Brain pericyte (primary cell): ENCODE data around the gene HBS1L.
"Not testable (repeated sequence)": the region's sequence is repeated elsewhere in the genome, so short reads cannot be mapped to it uniquely, and the experiment has no call there.

Experiments
- DNase-seq: peaks from one replicate; pipeline ENCODE4 v3.0.0-alpha.2; 2012; ENCODE audit warnings: low read depth, low spot score

The HBS1L gene

DNA sequence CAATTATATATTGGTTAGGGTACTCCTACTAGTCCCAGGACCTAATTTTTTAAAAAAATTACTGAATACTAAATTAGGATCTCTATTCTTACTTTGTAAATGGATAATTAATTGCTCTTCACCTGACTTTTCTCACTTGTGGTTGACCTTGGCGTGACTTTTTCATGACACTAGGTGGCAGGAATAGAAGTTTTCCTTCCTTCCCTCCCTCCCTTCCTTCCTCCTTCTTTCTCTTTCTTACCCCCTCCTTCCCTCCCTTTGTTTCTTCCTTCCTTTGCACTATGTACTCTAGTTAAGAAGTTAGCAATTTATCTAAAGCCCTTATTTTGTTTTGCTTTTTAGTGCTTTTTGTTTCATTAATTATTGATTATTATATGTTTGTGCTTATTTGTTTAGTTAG lies 20.4 kb upstream of the HBS1L start:
- no peak for DNase-seq

DNA sequence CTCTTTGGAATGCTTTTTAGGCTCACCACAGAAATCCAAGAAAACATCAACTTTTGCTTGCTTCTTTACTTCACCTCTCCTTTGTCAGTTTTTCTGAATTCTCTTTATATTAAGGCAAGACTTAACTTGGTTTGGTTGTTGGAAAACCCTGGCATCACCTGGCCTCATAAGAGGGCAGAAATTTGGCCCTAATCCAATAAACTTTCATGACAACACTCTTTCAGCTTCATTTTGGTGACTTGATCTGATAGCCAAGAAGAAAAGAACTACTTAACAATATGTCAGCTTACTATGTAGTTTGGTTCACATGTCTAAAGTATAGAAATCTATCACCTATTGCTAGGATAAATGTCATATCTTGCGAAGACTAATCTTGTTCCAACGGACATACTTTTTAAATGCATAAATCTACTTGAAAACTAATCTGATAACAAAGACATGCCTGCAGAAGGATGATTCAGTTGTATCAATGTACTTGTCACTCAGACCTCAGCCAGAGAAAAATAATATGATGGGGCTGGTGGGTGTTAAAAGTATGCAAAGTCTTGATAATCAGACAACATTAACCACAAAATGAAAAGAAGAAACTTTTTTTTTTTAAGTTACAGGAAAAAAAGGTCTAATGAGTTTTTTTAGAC lies 19.3 kb upstream of the HBS1L start:
- no peak for DNase-seq

DNA sequence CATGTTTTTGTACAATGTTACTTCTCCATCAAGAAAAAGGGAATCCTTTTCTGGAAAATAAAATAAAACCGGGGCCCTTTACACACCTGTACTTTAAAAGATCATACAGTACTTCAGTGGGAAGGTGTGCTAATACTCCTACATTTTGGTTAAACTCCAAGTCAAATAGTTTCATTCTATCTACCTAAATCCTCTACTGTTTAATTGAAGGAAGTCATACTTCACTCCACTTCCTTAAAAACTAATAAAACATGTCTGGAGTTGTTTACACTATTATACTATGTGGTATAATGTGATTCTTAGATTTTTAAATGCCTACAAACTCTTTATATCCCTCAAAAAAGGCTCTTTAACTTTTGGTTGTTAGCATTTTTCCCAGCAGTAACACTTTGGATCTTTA lies 18.6 kb upstream of the HBS1L start:
- no peak for DNase-seq

DNA sequence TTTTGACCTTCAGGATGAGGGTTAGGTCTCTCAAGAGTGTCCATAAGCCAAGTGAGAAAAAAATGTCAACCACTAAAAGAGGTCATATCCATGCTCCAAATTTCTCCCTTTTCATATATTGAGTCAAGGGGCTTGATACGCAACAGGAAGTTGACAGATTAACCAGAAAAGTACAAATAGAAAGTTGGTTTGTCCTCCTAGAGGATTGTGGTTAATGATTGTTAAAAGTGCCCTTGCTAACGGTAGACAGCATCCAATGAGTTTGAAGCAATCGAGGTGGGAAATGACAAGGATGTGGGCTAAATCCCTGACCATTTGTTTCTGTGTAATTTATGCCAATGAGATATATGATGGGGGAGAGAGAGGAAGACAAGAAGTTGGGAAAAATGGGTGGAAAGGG lies 18.1 kb upstream of the HBS1L start:
- DNase-seq = no peak

DNA sequence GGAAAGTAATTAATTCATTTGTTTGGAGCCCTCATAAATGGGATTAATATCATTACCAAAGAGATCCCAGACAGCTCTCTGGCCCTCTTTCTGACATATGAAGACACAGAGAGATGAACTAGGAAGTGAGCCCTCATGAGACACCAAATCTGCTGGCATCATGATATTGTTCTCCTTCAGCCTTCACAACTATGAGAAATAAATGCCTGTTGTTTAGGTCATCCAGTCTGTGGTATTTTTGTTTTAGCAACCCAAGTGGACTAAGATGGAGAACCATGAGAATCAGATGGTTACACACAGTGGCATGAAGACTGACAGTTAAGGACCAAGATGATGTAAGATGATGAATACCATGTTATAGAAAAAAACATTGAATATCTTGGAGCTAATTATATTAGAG lies 16.9 kb upstream of the HBS1L start:
- no peak for DNase-seq

DNA sequence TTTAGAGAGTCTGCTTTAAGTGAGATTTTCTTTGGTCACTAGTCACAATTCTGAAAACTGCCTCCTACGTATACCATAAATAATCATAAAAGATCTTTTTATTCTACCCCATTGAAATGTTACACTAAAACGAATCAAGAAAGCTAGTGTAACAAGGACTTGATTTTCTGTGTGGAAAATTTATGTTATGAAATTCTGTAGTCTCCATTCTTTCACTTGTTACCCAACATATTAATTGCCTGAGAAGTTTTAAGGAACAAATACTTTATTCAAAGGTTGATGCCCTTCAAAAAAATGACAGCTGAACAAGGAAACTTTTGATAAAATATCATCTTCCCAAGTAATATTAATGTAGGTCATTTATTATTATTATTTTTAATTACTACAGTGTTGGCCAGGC lies 13.3 kb upstream of the HBS1L start:
- DNase-seq = no peak

DNA sequence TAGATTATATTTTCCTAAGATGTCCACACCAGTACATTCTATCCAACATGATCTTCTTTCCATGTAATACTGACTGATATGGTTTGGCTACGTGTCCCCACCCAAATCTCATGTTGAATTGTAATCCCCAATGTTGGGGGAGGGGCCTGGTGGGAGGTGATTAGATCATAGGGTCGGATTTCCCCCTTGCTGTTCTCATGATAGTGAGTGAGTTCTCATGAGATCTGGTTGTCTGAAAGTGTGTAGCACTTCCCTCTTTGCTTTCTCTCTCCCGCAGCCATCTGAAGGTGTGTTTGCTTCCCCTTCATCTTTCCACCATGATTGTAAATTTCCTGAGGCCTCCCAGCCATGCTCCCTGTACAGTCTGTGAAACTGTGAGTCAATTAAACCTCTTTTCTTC lies 12.2 kb upstream of the HBS1L start:
- no peak for DNase-seq

DNA sequence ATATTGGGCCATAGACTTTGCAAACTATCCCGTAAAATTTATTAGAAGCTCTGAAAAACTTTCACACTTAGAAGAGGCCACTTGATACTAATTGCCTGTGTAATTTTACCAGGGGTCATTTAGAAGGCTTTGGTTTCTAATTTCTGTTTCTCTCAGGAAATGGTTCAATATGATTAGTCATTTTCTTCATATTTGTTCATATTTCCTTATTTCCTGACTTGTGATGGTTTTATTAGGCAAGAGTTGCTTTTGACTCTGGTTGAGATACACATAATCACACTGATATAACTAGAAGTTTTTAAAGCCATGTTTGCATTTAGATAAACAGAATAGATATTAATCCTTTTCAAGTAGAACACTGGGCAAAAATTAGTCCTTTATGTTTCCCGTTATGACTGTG lies 11.8 kb upstream of the HBS1L start:
- no peak for DNase-seq

DNA sequence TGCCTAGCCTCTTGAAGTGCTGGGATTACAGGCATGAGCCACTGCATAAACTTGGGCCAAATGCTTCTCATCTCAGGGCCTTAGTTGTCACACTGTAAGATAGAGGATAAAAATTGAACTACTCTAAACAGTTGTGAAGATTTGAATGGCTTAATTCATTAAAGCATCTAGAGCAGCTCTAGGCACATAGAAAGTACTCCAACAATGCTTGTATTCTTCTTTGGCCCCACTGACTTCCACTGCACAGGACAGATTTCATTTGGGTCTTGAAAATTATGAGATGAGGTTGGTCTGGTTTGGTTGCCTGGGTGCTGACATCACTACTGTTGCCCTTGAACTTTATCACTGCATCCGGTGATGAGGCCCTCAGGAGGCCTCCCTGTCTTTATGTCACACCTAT lies 10.0 kb upstream of the HBS1L start:
- no peak for DNase-seq

DNA sequence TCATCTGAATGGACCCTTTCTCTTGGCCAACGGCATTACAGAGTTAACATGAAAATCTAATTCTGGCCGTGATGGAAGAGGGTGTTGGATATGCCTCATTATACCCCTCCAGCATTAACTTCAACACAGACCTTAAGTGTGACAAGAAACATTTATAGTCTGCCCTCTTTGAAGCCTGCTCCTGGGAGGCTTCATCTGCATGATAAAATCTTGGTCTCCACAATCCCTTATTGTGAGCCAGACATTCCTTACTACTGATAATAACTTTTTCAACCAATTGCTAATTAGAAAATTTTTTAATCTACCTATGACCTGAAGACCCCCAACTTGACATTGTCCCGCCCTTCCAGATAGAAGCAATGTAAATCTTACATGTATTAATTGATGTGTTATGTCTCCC lies 9.3 kb upstream of the HBS1L start:
- DNase-seq = no peak

DNA sequence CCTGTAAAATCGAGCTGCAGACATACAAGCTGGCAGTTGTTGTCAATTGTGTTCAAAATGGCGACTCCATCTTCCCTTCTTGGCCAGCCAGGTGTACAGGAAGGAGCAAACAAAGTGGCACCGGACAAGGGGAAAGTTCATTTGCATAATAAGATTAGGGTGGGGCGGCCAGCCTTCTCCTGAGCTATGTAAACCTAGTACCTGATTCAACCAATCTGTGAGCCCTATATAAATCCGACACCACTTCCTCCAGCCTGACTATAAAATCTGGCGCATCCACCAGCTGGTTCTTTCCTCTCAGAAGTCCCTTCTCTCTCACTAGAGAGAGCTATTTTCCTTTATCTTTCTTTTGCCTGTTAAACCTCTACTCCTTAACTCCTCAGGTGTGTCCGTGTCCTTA lies 8.1 kb upstream of the HBS1L start:
- DNase-seq = no peak

DNA sequence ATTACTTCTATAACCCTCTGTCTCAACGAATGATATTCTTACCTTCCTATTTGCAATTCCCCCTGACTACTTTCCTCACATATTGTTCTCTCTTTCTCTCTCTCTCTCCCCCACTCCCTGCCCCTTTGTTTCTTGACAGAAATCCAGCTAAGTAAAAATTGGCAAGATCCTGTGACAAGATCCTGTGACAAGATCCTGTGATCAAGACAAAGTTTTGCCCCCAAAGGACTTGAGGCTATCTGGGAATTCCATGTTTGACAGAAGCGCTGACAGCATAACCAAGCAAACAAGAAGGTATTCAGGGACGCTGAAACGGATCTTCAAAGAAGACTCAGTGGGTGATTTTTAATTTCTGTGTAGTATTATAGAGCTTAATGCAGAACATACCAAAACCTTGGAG lies 5.5 kb upstream of the HBS1L start:
- no peak for DNase-seq

DNA sequence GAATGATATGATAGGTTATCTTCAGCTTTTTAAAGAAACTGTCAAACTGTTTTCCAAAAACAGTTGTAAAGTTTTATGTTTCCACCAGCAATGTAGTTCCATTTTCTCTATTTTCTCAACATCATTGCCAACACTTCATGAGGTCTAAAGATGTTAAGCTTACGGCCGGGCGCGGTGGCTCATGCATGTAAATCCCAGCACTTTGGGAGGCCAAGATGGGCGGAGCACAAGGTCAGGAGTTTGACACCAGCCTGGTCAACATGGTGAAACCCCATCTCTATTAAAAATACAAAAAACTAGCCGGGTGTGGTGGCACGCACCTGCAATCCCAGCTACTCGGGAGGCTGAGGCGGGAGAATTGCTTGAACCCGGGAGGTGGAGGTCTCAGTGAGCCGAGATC lies 3.7 kb upstream of the HBS1L start:
- not testable (repeated sequence) for DNase-seq

DNA sequence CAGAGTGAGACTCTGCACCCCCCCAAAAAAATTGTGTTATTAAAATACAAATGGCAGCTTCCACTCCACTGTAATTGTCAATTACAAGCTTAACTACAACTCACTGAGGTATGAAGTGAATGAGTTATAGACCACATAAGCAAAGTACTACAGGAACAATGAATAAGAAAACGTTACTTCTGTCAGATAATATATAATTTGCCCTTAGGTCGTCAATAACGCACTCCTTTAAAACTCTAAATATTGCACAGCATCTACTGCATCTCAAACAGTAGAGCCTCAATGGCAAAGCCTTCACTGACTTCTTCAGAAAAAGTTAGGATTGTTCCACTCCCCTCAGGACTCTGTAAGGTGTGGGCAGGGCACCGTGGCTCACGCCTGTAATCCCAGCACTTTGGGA lies 2.0 kb upstream of the HBS1L start:
- no peak for DNase-seq

DNA sequence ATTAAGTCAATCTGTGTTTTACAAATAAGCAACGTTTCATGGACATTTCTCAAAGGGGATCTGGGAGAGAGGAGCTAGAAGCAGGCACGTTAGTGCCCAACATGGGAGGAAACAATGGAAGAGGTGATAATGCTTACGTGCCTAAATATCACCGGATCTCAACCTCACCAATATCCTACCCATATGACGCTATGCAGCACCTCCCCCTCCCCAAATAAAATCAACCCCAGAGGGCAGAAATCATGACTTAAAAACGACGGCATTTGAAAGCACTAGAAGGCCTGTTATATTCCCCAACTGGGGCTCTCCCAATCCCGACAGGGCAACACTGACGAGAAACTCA lies 425 bp downstream of the HBS1L start:
- DNase-seq = no peak

DNA sequence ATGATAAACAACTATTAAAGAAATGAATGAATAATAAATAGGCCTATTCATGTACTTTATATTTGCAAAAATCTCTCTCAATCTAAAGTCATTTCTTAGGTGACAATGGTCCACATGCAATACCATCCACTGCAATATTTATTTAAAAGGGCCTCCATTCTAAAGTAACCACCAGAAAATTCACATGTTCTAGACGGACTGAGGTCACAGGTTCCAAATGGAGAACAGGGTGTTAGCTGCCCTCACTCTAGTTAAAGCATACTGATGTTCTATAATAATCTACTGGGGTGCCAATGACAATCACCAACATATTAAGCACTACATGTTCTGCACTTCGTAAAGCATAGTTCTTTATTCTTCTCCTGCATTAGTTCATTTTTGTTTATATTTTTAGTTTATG lies 1.2 kb downstream of the HBS1L start:
- no peak for DNase-seq

DNA sequence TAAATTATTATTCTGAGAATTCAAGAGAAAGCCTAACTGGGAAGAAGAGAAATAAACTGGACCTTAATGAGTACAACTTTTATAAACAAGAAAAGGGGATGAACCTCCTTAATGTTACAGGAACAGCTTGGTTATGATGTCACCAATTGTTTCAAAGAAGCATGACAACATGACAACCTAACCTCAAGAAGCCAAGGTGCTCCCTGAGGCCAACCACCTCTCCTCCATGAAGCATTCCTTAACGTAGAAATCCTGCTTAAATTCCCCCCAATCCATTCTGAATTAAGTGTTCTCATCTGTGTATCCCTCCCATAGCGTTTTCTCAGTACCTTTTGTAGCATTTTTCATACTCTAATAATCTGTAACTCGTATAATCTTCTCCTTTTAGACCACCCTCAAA lies 1.7 kb downstream of the HBS1L start:
- no peak for DNase-seq

DNA sequence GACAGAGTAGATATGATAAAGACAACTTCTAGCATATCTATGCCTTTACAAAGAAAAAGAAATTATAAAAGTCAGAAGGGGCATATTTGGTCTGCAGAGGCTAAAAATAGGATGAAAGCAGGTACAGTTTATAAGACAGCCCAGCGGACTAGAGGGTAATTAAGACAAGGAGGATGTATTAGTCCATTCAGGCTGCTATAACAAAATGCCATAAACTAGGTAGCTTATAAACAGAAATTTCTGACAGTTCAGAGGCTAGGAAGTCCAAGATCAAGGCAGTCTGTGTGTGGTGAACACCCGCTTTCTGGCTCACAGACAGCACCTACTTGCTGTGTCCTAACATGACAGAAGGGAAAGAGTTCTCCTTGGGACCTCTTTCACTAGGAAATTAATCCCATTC lies 5.7 kb downstream of the HBS1L start:
- DNase-seq = no peak

DNA sequence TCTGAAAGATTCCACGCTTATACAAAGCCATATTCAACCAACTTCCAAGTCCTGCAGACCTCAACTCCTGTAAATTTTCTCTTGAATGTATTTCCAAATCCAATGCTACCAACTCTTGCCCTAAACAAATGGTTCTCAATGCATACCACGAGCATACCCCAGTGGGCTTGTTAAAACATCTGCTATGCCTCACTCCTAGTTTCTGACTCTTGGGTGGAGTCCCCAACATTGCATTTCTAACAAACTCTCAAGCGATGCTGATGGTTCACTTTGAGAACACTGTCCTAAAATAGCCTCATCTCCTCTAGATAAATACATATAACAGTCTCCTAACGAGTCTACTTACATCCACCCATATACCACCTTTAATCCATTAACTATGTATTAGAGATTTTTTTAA lies 7.3 kb downstream of the HBS1L start:
- DNase-seq = no peak

DNA sequence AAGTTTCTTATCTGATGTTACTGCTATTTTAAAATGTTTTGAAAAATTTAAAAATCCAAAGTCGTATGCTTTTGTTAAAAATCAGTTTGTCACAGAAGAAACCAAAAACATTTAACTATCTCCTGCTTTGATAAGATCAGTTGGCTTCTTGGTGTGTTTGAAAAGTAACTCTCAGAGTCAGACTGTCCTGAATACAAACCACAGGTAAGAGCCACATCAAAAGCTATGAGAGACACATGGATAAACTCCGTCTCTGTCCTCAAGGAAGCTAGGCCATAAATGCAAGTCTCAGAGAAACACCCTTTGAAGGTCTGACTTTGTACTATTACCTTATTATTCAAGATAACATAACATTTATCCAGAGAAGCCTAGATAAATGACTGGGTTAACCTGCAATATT lies 7.7 kb downstream of the HBS1L start:
- no peak for DNase-seq

DNA sequence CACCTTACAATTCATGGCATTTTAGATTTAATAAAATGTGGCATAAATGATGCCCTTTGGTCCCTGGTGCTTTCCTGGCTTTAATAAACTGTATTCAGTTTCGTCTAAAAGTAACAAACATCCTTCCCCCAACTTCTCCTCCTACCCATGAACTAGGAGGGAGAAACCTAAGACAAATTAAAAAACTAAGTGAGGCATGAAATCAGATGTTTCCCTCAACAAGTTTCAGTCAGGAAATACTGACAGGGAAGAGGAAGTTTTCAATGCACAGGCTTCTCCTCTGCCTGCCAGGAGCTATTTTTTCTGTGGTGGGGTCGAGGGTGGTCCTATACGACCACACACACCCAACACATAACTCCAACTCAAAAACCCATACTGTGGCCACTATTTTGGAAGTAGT lies 10.0 kb downstream of the HBS1L start:
- DNase-seq = no peak

DNA sequence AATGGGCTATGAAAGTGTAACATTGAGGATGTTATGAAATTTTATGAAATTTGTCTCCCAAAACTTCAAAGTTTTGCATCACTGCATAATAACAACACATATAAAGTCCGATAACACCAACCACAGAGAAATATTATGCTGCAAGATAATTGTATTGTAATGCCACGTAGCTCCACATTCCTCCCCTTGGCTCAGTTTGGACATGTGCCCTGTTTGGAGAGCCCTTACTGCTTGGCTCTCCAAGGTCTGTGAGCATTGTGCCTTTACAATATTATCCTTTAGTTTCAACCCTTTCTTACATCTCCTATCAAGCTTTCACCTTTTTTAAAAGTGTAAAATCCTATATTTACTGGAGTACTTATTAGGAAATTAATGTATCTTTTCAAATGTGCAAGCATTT lies 10.8 kb downstream of the HBS1L start:
- no peak for DNase-seq

DNA sequence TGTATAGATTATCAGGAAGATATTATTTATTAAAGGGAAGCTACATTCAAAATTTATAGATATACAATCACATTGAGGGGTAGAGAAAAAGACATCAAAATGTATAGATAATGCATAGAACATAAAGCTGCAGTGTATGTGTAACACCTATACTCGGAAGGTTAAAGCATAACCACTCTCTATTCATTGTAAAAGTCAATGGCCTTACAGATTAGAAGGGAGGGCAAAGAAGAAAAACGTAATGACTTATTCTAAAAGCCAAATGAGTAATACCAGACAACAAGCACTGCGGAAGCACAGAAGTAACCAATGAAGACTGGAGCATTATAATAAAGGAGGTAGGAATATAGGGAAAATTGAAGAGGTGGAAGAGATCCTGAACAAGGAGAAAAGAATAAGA lies 11.3 kb downstream of the HBS1L start:
- no peak for DNase-seq

DNA sequence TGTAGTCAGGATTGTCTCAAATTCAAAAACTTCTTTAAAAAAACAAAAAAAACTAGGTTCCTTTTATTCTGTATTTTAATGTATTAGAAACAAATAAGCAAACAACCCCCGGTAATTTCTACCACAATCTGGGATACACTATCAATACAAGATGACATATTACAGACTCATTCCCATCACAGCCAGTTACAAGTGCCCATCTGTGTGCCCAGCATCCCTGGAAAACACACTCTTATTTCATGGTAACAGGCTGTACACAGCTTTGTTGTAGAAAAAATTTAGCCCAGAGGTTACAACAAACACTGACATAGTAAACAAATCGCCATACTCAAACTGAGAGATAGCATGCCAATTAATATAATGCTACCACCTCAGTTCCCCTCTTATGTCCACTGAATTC lies 16.3 kb downstream of the HBS1L start:
- DNase-seq = no peak

DNA sequence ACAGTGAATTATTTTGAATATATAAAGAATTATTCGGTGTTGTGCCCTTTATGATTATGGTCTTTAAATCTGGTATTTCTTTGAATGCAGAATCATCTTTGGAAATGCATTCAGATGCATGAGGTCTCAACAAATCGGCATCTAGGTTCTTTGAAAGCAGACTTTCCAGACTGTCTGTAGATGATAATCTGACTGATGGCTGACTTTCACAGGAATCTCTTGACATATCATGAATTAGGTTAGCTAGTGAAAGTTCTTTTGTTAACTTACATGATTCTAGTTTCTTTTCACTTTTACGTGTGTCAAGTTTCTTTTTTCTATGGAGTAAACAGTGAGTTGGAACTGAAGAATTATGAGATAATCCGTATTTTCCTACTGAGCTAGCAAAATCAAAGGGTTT lies 17.1 kb downstream of the HBS1L start:
- no peak for DNase-seq
